ENCODE measurements around the gene INPP4B. TPM values are rescaled to one million over a fixed set of nuclear protein-coding genes. Genes with fewer than 3 reads are reported as not detected.

The INPP4B gene
- total RNA-seq, 4 donors from 2014 or later, result 29.4 to 51.5 (median 35.3) TPM

DNA sequence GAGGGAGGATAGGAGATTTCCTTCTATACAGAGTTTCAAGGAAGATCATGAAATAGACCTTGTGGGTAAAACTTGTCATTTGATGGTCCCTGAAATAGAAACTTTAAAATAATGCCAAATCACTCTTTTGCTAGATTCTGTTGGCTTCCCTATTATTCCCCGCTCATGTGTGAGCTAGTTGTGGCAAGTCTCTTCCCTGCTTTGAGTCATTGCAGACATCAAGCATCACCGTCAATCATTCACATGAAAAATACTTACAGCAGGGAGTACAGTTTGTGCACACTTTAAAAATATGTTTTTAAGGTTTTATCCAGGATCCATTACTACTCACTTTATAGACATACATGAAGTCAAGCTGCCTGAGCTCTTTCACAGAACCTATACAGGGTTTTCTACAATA is 35.2 kb upstream of the INPP4B start:
- H3K36me3 ChIP-seq, result no peaks in the 10 kb centered on the region
- H3K27ac ChIP-seq, result no peak overlapping the region
- no peaks in the 10 kb centered on the region for H3K4me1 ChIP-seq
- intact Hi-C loops (cut with DNase I; ENCODE audit: low total_unique reads), result no loop called here
- H3K9me3 ChIP-seq, result no peaks in the 10 kb centered on the region
- no peaks in the 10 kb centered on the region for H3K27me3 ChIP-seq
- DNase-seq, result no peak
- no peak overlapping the region for H3K4me3 ChIP-seq
- TF ChIP-seq CTCF (IDR thresholded peaks at IDR 0.05), result no peak

DNA sequence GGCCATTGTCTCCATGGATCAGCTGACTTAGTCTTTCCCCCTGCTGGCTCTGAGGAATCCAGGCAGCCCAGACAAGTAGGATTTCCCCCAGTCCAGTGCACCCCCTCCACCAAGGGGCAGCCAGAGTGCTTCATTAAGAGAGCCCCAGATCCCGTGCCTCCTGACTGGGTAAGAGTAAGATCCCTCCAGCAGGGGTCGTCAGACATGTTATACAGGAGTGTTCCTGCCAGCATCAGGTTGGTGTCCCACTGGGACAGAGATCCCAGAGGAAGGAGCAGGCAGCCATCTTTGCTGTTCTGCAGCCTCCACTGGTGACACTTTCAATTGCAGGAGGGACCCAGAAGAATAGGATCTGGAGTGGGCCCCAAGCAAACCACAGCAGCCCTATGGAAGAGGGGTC is 29.0 kb upstream of the INPP4B start:
- no peak for DNase-seq
- intact Hi-C loops (cut with DNase I; ENCODE audit: low total_unique reads), result no loop called here
- Histone ChIP-seq H3K36me3 (no peaks in the 10 kb centered on the region), H3K9me3 (no peaks in the 10 kb centered on the region), H3K27ac (no peak overlapping the region), H3K4me1 (no peaks in the 10 kb centered on the region), H3K27me3 (no peaks in the 10 kb centered on the region), H3K4me3 (no peak overlapping the region)
- TF ChIP-seq POLR2A (IDR thresholded peaks at IDR 0.05) (no peak), CTCF (IDR thresholded peaks at IDR 0.05) (no peak)

DNA sequence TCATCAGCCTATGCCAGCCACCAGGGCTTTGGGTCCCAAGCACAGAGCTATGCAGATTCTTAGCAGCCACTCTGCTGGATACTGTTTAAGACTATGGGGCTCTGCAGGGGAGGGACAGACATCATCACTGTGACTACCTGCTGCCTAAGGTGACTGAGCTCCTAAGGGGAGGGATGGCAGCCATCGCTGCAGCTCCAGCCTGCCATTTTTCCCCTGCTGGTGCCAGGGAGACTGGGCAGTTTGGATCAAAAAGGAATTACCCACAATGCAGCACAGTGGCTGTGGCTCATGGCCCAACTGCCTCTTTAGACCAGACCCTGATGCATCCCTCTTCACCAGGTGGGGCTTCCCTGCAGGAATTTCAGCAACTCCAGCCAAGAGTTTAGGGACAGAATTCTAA is 28.6 kb upstream of the INPP4B start:
- TF ChIP-seq CTCF (IDR thresholded peaks at IDR 0.05), result no peak
- TF ChIP-seq POLR2A (IDR thresholded peaks at IDR 0.05), result no peak
- no peaks in the 10 kb centered on the region for H3K4me1 ChIP-seq
- no peak overlapping the region for H3K27ac ChIP-seq
- no peaks in the 10 kb centered on the region for H3K27me3 ChIP-seq
- H3K4me3 ChIP-seq, result no peak overlapping the region
- H3K9me3 ChIP-seq, result no peaks in the 10 kb centered on the region
- no peaks in the 10 kb centered on the region for H3K36me3 ChIP-seq
- no peak for DNase-seq
- intact Hi-C loops (cut with DNase I; ENCODE audit: low total_unique reads), result no loop called here

GRCh38 chr4:142866685-142867084 is 20.6 kb upstream of the INPP4B start:
- DNase-seq, result no peak
- Histone ChIP-seq H3K4me3 (no peak overlapping the region), H3K36me3 (no peaks in the 10 kb centered on the region), H3K27me3 (no peaks in the 10 kb centered on the region), H3K9me3 (no peaks in the 10 kb centered on the region), H3K27ac (no peak overlapping the region), H3K4me1 (no peaks in the 10 kb centered on the region)
- intact Hi-C loops (cut with DNase I; ENCODE audit: low total_unique reads), result no loop called here
- TF ChIP-seq CTCF (IDR thresholded peaks at IDR 0.05), result no peak
- TF ChIP-seq POLR2A (IDR thresholded peaks at IDR 0.05), result no peak

DNA sequence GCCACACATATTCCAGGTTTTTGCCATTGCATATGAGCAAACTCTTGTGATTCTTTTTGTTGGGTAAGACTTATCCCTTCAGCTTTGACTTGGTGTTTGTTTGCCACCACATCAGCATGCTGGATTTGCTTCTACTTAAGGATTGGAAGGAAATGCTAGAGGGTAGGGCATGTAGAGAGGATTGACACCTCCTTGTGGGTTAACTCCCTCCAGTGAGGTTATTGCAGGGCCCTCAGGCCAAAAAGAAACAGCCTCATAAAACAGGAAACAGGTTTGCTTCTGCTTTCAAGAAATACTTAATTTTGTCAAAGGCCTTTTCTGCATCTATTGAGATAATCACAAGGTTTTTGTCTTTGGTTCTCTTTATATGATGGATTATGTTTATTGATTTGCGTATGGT is 15.2 kb upstream of the INPP4B start:
- intact Hi-C loops (cut with DNase I; ENCODE audit: low total_unique reads), result no loop called here
- H3K36me3 ChIP-seq, result no peaks in the 10 kb centered on the region
- no peaks in the 10 kb centered on the region for H3K4me1 ChIP-seq
- H3K27ac ChIP-seq, result no peak overlapping the region
- no peaks in the 10 kb centered on the region for H3K27me3 ChIP-seq
- no peaks in the 10 kb centered on the region for H3K9me3 ChIP-seq
- TF ChIP-seq CTCF (IDR thresholded peaks at IDR 0.05) (no peak), POLR2A (IDR thresholded peaks at IDR 0.05) (no peak)
- DNase-seq, result no peak
- no peak overlapping the region for H3K4me3 ChIP-seq

All from uterus (tissue), 4 donors.